ENCODE measurements around the gene CHRM2.

GRCh38 chr7:136957391-136957790, 88.9 kb downstream of the CHRM2 start:
- TF ChIP-seq, protein P1, sequence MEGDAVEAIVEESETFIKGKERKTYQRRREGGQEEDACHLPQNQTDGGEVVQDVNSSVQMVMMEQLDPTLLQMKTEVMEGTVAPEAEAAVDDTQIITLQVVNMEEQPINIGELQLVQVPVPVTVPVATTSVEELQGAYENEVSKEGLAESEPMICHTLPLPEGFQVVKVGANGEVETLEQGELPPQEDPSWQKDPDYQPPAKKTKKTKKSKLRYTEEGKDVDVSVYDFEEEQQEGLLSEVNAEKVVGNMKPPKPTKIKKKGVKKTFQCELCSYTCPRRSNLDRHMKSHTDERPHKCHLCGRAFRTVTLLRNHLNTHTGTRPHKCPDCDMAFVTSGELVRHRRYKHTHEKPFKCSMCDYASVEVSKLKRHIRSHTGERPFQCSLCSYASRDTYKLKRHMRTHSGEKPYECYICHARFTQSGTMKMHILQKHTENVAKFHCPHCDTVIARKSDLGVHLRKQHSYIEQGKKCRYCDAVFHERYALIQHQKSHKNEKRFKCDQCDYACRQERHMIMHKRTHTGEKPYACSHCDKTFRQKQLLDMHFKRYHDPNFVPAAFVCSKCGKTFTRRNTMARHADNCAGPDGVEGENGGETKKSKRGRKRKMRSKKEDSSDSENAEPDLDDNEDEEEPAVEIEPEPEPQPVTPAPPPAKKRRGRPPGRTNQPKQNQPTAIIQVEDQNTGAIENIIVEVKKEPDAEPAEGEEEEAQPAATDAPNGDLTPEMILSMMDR (IDR thresholded peaks at IDR 0.05) = no peak
- no peak for TF ChIP-seq POLR2A (IDR thresholded peaks at IDR 0.05)
